Pancreas (tissue), 10 donors: Measurements from ENCODE around the gene SUZ12. TPM values are rescaled to one million over a fixed set of nuclear protein-coding genes. Genes with fewer than 3 reads are reported as not detected.
"Not testable (repeated sequence)": the region's sequence is repeated elsewhere in the genome, so short reads cannot be mapped to it uniquely, and the experiment has no call there.

ENCODE experiments used
- ATAC-seq, 4 donors: fragments of 200-7000 bp; cut with Tn5 transposase; one replicate each; pipeline versions ENCODE4 v1.8.0 to v1.9.1; 2020; ENCODE audit warnings: mild to moderate bottlenecking in 4 of 4, moderate library complexity in 4 of 4
- DNase-seq, 6 donors: peaks; one replicate each; pipeline ENCODE4 v3.0.0-alpha.2; 2020
- FAIRE-seq: peaks from 2 replicates; lab custom pipeline; 2012; peaks lifted over from hg19 to GRCh38; lab: Jason Lieb, UNC
- H3K27ac ChIP-seq, 4 donors: fragments of 200-600 bp; sonication (generic); 1 replicate in 3 of 4; 2 replicates in 1 of 4; pipeline versions ENCODE4 v1.5.0 to v1.8.0; 2020
- H3K27me3 ChIP-seq, 4 donors: fragments of 200-600 bp; one replicate each; pipeline ENCODE4 v1.8.0; 2021
- H3K36me3 ChIP-seq, 3 donors: fragments of 200-600 bp; sonication (generic) in 1 of 3; one replicate each; pipeline versions ENCODE4 v1.5.0 to v1.8.0; 2020 to 2021
- H3K4me1 ChIP-seq, 3 donors: fragments of 200-600 bp; one replicate each; pipeline ENCODE4 v1.8.0; 2021
- H3K4me3 ChIP-seq, 4 donors: fragments of 200-600 bp; sonication (generic) in 2 of 4; one replicate each; pipeline versions ENCODE4 v1.5.0 to v1.8.0; 2020 to 2021
- H3K9me3 ChIP-seq, 4 donors: fragments of 200-600 bp; one replicate each; pipeline ENCODE4 v1.8.0; 2021
- CTCF ChIP-seq, 4 donors: fragments of 200-600 bp; sonication (generic) in 3 of 4; IDR thresholded peaks; one replicate each; pipeline versions ENCODE4 v1.5.0 to v1.8.0; 2021; ENCODE audit warnings: antibody characterized with exemption in 4 of 4
- WGBS, 2 donors: extraction: QIAGEN DNeasy Blood & Tissue Kit; methylation state at CpG; one replicate each; pipeline ENCODE4 v1.1.7; 2013; 5-methylcytosine and 5-hydroxymethylcytosine counted together
- intact Hi-C, 3 donors: fragments of 100-400 bp; cut with DNase I; formaldehyde crosslinking; loops; one replicate each; pipeline versions ENCODE4 v1.11.1 to v1.14.2; 2022
- polyA plus RNA-seq, 2 donors: library from polyadenylated mRNA; stranded (reverse); fragments of 200-250 nt; gene quantifications; one replicate each; pipeline ENCODE4 v1.2.3, GENCODE V29; 2013
- total RNA-seq, 6 donors: library from RNA; stranded (reverse); fragmentation: NEBNext Ultra II Directional in 4 of 6; extraction: Animal tissue kit (Norgen Biotek cat#: 25700) in 4 of 6; gene quantifications; one replicate each; pipeline versions ENCODE4 v1.2.1 to v1.2.4, GENCODE V29; 2021 to 2023
- donor health status: healthy with polysubstance abuse.
- donor health status: DM: no; HTN: no; CAD: no; lungs with moderate emphysema.
- donor health status: DM: no; HTN: no; CAD: no.
- donor health status: control.
- donor health status: control.
- donor health status: Bipolar disorder and iron deficiency.
- donor health status: DM: yes; HTN: yes; CAD: no.
- donor health status: DM: no; HTN: no; CAD: no.
- donor health status: DM: no; HTN: no; CAD: no.
- donor health status: DM: yes; HTN: yes; CAD: no.

The SUZ12 gene
- total and polyA plus RNA-seq, 8 donors = 6.6 to 11.7 (median 7.7) TPM

GRCh38 chr17:31907342-31907962, 29.4 kb upstream of the SUZ12 start:
- no peak for ATAC-seq
- FAIRE-seq = peak; percentile 17
- Histone ChIP-seq H3K9me3 (no peaks in the 10 kb centered on the region), H3K4me1 (no peaks in the 10 kb centered on the region), H3K27me3 (no peaks in the 10 kb centered on the region), H3K27ac (no peak overlapping the region), H3K4me3 (no peak overlapping the region), H3K36me3 (no peaks in the 10 kb centered on the region)
- DNase-seq = peak in 3 of 6 donors; percentile 15 to 53 (median 38)
- TF ChIP-seq CTCF (IDR thresholded peaks at IDR 0.05) = no peak
- intact Hi-C loops = no loop called here
- 6 to 9% methylated on average over 7 of the region's 7 CpGs for WGBS, 2 donors

GRCh38 chr17:31908386-31908785, 28.4 kb upstream of the SUZ12 start:
- H3K27me3 ChIP-seq = no peaks in the 10 kb centered on the region
- H3K9me3 ChIP-seq = no peaks in the 10 kb centered on the region
- H3K27ac ChIP-seq = no peak overlapping the region
- H3K4me1 ChIP-seq = no peaks in the 10 kb centered on the region
- intact Hi-C loops = no loop called here
- no peak for TF ChIP-seq CTCF (IDR thresholded peaks at IDR 0.05)
- no peak for FAIRE-seq
- H3K36me3 ChIP-seq = no peaks in the 10 kb centered on the region
- H3K4me3 ChIP-seq = no peak overlapping the region
- DNase-seq = no peak
- ATAC-seq = no peak

- ATAC-seq, H3K4me3 ChIP-seq, H3K4me1 ChIP-seq, H3K27ac ChIP-seq, H3K36me3 ChIP-seq, intact Hi-C loops, FAIRE-seq, DNase-seq, H3K9me3 ChIP-seq, H3K27me3 ChIP-seq: not testable (repeated sequence)
- WGBS, 2 donors = 48 to 49% methylated on average over 6 of the region's 6 CpGs
These were observed 24.1 kb upstream of the SUZ12 start for GRCh38 chr17:31912705-31913104.

- H3K4me3 ChIP-seq = no peak overlapping the region
- H3K9me3 ChIP-seq = no peaks in the 10 kb centered on the region
- DNase-seq (no peak), FAIRE-seq (no peak), ATAC-seq (no peak)
- peaks cover 0 to 3% (median 0%) of the 10 kb centered on the region in 4 donors for H3K27me3 ChIP-seq
- WGBS, 2 donors = 87 to 91% methylated on average over 3 of the region's 3 CpGs
- intact Hi-C loops = no loop called here
- TF ChIP-seq CTCF (IDR thresholded peaks at IDR 0.05) = no peak
- no peak overlapping the region for H3K27ac ChIP-seq
- H3K4me1 ChIP-seq = no peaks in the 10 kb centered on the region
- no peaks in the 10 kb centered on the region for H3K36me3 ChIP-seq
These were observed 21.2 kb upstream of the SUZ12 start for GRCh38 chr17:31915456-31916100.

- Histone ChIP-seq H3K36me3 (no peaks in the 10 kb centered on the region), H3K27me3 (peaks cover 0 to 3% (median 0%) of the 10 kb centered on the region in 4 donors), H3K27ac (no peak overlapping the region), H3K4me1 (no peaks in the 10 kb centered on the region), H3K9me3 (no peaks in the 10 kb centered on the region), H3K4me3 (peak overlapping the region in 1 of 4 donors; percentile 36)
- no peak for TF ChIP-seq CTCF (IDR thresholded peaks at IDR 0.05)
- 52% methylated on average over 36 of the region's 36 CpGs for WGBS, 2 donors
- DNase-seq = no peak
- no peak for FAIRE-seq
- intact Hi-C loops = no loop called here
- ATAC-seq = no peak
These were observed 20.2 kb upstream of the SUZ12 start for GRCh38 chr17:31916491-31917064.
